DOHH2 (cell line): Measurements from ENCODE around the gene TMEM60.

Experiments used
- H3F3A ChIP-seq: fragments of 200-600 bp; sonication (generic), shearing (Covaris generic); 2 replicates; pipeline ENCODE4 v1.6.0; 2016; ENCODE audit warnings: antibody characterized with exemption, mild to moderate bottlenecking; ENCODE audit not compliant: control insufficient read depth, insufficient read depth
- H3K27ac ChIP-seq: fragments of 200-600 bp; sonication (generic); 2 replicates; pipeline ENCODE4 v1.5.1; 2014; ENCODE audit warnings: low read depth, mild to moderate bottlenecking, low read length, moderate library complexity
- H3K27me3 ChIP-seq: fragments of 200-600 bp; sonication (generic); 2 replicates; pipeline ENCODE4 v1.6.1; 2014; ENCODE audit warnings: mild to moderate bottlenecking, low read length, mixed read lengths; ENCODE audit not compliant: control insufficient read depth
- H3K36me3 ChIP-seq: fragments of 200-600 bp; sonication (generic); 2 replicates; pipeline ENCODE4 v1.6.1; 2014; ENCODE audit warnings: mild to moderate bottlenecking, low read length, moderate library complexity, mixed read lengths; ENCODE audit not compliant: control insufficient read depth
- H3K4me1 ChIP-seq: fragments of 200-600 bp; sonication (generic); 2 replicates; pipeline ENCODE4 v1.6.1; 2014; ENCODE audit warnings: mild to moderate bottlenecking, low read length, mixed read lengths; ENCODE audit not compliant: control insufficient read depth
- H3K4me2 ChIP-seq: fragments of 200-600 bp; sonication (generic); 2 replicates; pipeline ENCODE4 v1.6.0; 2014; ENCODE audit warnings: mild to moderate bottlenecking, low read length, moderate library complexity
- H3K4me3 ChIP-seq: fragments of 200-600 bp; sonication (generic); 2 replicates; pipeline ENCODE4 v1.5.1; 2014; ENCODE audit warnings: mild to moderate bottlenecking, low read length, mixed read lengths
- H3K79me2 ChIP-seq: fragments of 200-600 bp; sonication (generic); 2 replicates; pipeline ENCODE4 v1.6.1; 2014; ENCODE audit warnings: mild to moderate bottlenecking, low read length, mixed read lengths; ENCODE audit not compliant: control insufficient read depth
- H3K9me2 ChIP-seq: fragments of 200-600 bp; sonication (generic); replicated peaks from 2 replicates; pipeline ENCODE4 v1.6.1; 2014; ENCODE audit warnings: mild to moderate bottlenecking, low read length, mixed read lengths; ENCODE audit not compliant: control insufficient read depth
- H3K9me3 ChIP-seq: fragments of 200-600 bp; sonication (generic); 2 replicates; pipeline ENCODE4 v1.6.1; 2014; ENCODE audit warnings: antibody characterized with exemption, low read length, mixed read lengths; ENCODE audit not compliant: control insufficient read depth, insufficient read depth
- H4K20me1 ChIP-seq: fragments of 200-600 bp; sonication (generic); 2 replicates; pipeline ENCODE4 v1.6.0; 2014; ENCODE audit warnings: low read depth, mild to moderate bottlenecking, antibody characterized with exemption, low read length, moderate library complexity; ENCODE audit not compliant: control insufficient read depth, insufficient read depth
- CTCF ChIP-seq: fragments of 200-600 bp; sonication (generic); IDR thresholded peaks from one replicate; pipeline ENCODE4 v1.5.1; 2014; ENCODE audit warnings: antibody characterized with exemption, mild to moderate bottlenecking, low read depth, low read length; ENCODE audit not compliant: poor library complexity, severe bottlenecking
- EZH2phosphoT487 ChIP-seq: fragments of 200-600 bp; sonication (generic); IDR thresholded peaks from 2 replicates; pipeline ENCODE4 v1.6.1; 2017; ENCODE audit warnings: borderline replicate concordance, mild to moderate bottlenecking, antibody characterized with exemption, low read length, moderate library complexity, mixed read lengths

The TMEM60 gene

GRCh38 chr7:77747178-77747577 lies 51.1 kb downstream of the TMEM60 start:
- no peaks in the 10 kb centered on the region for H4K20me1 ChIP-seq
- no peaks in the 10 kb centered on the region for H3K9me3 ChIP-seq
- no peak overlapping the region for H3K4me3 ChIP-seq
- H3K4me2 ChIP-seq, result no peak overlapping the region
- peaks cover 30% of the 10 kb centered on the region for H3K36me3 ChIP-seq
- H3K27ac ChIP-seq, result no peak overlapping the region
- H3K79me2 ChIP-seq, result peaks cover 40% of the 10 kb centered on the region
- TF ChIP-seq EZH2phosphoT487 (no peak), CTCF (no peak)
- no peaks in the 10 kb centered on the region for H3K27me3 ChIP-seq
- H3K9me2 ChIP-seq, result no peaks in the 10 kb centered on the region
- H3F3A ChIP-seq, result peaks cover 2% of the 10 kb centered on the region; the same call in 1 of the 2 replicates
- H3K4me1 ChIP-seq, result no peaks in the 10 kb centered on the region

- Histone ChIP-seq H3K4me3 (no peak overlapping the region), H3K4me1 (no peaks in the 10 kb centered on the region), H4K20me1 (no peaks in the 10 kb centered on the region), H3K4me2 (no peak overlapping the region), H3F3A (peaks cover 2% of the 10 kb centered on the region; the same call in 1 of the 2 replicates), H3K36me3 (peaks cover 30% of the 10 kb centered on the region), H3K9me2 (no peaks in the 10 kb centered on the region), H3K27me3 (no peaks in the 10 kb centered on the region), H3K9me3 (no peaks in the 10 kb centered on the region), H3K79me2 (peaks cover 38% of the 10 kb centered on the region), H3K27ac (no peak overlapping the region)
- TF ChIP-seq EZH2phosphoT487, result no peak
- no peak for TF ChIP-seq CTCF
These were observed 51.4 kb downstream of the TMEM60 start for GRCh38 chr7:77746824-77747165.

- Histone ChIP-seq H3K36me3 (peaks cover 26% of the 10 kb centered on the region), H4K20me1 (no peaks in the 10 kb centered on the region), H3K27ac (no peak overlapping the region), H3K9me3 (no peaks in the 10 kb centered on the region), H3K27me3 (no peaks in the 10 kb centered on the region), H3K4me1 (no peaks in the 10 kb centered on the region), H3K79me2 (peaks cover 35% of the 10 kb centered on the region), H3K4me2 (no peak overlapping the region), H3K4me3 (no peak overlapping the region), H3F3A (peaks cover 2% of the 10 kb centered on the region; the same call in 1 of the 2 replicates), H3K9me2 (no peaks in the 10 kb centered on the region)
- TF ChIP-seq EZH2phosphoT487, result no peak
These were observed 51.9 kb downstream of the TMEM60 start for GRCh38 chr7:77746164-77746823.

GRCh38 chr7:77745746-77746145 lies 52.5 kb downstream of the TMEM60 start:
- Histone ChIP-seq H3F3A (peaks cover 2% of the 10 kb centered on the region; the same call in 1 of the 2 replicates), H3K27me3 (no peaks in the 10 kb centered on the region), H3K36me3 (peaks cover 24% of the 10 kb centered on the region)

More at GRCh38 chr7:77745746-77746145, 52.5 kb downstream of the TMEM60 start:
- no peaks in the 10 kb centered on the region for H3K4me1 ChIP-seq
- H3K9me2 ChIP-seq, result no peaks in the 10 kb centered on the region
- H3K4me2 ChIP-seq, result no peak overlapping the region
- H3K27ac ChIP-seq, result no peak overlapping the region
- peaks cover 32% of the 10 kb centered on the region for H3K79me2 ChIP-seq
- TF ChIP-seq CTCF, result no peak
- no peak for TF ChIP-seq EZH2phosphoT487
- no peaks in the 10 kb centered on the region for H3K9me3 ChIP-seq
- no peaks in the 10 kb centered on the region for H4K20me1 ChIP-seq
- H3K4me3 ChIP-seq, result no peak overlapping the region
